ENCODE measurements around the gene CYTH3.

GRCh38 chr7:6273380-6273837, 985 bp upstream of the CYTH3 start:
- TF ChIP-seq CTCF (IDR thresholded peaks at IDR 0.05; ENCODE audit: extremely low read depth in 1 of 2, insufficient read depth in 1 of 2, low read depth in 1 of 2, low read length in 2 of 2) (no peak), POLR2A (IDR thresholded peaks at IDR 0.05; ENCODE audit: low read depth, low read length) (no peak), POLR2AphosphoS5 (IDR thresholded peaks at IDR 0.05; ENCODE audit: insufficient read depth, low read depth, low read length) (no peak), FOS (IDR thresholded peaks at IDR 0.05; ENCODE audit: borderline replicate concordance, insufficient read depth, low read length) (no peak), EZH2 (IDR thresholded peaks at IDR 0.05; ENCODE audit: borderline replicate concordance, low read depth, low read length, severe bottlenecking) (no peak)

Data from endothelial cell of umbilical vein (primary cell).